ENCODE data around the gene PPIH.

DNA sequence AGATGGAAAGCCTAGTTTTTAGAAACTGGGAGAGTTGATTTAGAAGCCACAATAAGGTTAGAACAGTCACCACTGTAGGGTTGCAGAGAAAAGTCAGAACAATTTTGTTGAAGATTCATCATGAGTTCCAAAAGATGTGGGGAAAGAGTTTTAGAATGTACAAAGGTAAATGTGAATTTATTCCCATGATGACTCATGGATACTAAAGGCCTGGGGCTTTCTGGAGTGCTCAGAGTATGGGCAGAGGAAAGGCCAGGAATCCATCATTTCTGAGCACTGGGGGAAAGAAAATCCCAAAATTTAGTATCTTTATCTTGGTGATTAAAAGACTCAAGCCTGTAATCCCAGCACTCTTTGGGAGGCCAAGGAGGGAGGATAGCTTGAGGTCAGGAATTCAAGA, 41.8 kb downstream of the PPIH start:
- TF ChIP-seq, protein P1, sequence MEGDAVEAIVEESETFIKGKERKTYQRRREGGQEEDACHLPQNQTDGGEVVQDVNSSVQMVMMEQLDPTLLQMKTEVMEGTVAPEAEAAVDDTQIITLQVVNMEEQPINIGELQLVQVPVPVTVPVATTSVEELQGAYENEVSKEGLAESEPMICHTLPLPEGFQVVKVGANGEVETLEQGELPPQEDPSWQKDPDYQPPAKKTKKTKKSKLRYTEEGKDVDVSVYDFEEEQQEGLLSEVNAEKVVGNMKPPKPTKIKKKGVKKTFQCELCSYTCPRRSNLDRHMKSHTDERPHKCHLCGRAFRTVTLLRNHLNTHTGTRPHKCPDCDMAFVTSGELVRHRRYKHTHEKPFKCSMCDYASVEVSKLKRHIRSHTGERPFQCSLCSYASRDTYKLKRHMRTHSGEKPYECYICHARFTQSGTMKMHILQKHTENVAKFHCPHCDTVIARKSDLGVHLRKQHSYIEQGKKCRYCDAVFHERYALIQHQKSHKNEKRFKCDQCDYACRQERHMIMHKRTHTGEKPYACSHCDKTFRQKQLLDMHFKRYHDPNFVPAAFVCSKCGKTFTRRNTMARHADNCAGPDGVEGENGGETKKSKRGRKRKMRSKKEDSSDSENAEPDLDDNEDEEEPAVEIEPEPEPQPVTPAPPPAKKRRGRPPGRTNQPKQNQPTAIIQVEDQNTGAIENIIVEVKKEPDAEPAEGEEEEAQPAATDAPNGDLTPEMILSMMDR (IDR thresholded peaks at IDR 0.05) = no peak
- TF ChIP-seq POLR2A (IDR thresholded peaks at IDR 0.05) (no peak), POLR2AphosphoS5 (IDR thresholded peaks at IDR 0.05) (no peak)
